Karpas-422 (cell line): Measurements from ENCODE around the gene INPP5A. TPM values are rescaled to one million over a fixed set of nuclear protein-coding genes. Genes with fewer than 3 reads are reported as not detected.

Source experiments
- DNase-seq: peaks from one replicate; pipeline ENCODE4 v3.0.0-alpha.2; 2015
- H2AFZ ChIP-seq: fragments of 200-600 bp; sonication (generic); 2 replicates; pipeline ENCODE4 v1.6.1; 2014; ENCODE audit warnings: antibody characterized with exemption, low read length, mixed read lengths
- H3K27ac ChIP-seq: fragments of 200-600 bp; sonication (generic); 2 replicates; pipeline ENCODE4 v1.5.1; 2014; ENCODE audit warnings: mild to moderate bottlenecking, low read length, moderate library complexity
- H3K27me3 ChIP-seq: fragments of 200-600 bp; sonication (generic); 2 replicates; pipeline ENCODE4 v1.6.1; 2014; ENCODE audit warnings: low read length, mixed read lengths
- H3K36me3 ChIP-seq: fragments of 200-600 bp; sonication (generic); 2 replicates; pipeline ENCODE4 v1.6.1; 2014; ENCODE audit warnings: low read length, mixed read lengths; ENCODE audit not compliant: insufficient read depth
- H3K4me1 ChIP-seq: fragments of 200-600 bp; sonication (generic); 2 replicates; pipeline ENCODE4 v1.6.1; 2014; ENCODE audit warnings: mild to moderate bottlenecking, low read length, mixed read lengths
- H3K4me2 ChIP-seq: fragments of 200-600 bp; sonication (generic); 2 replicates; pipeline ENCODE4 v1.6.1; 2014; ENCODE audit warnings: low read length, low read depth, mild to moderate bottlenecking; ENCODE audit not compliant: poor library complexity, severe bottlenecking
- H3K4me3 ChIP-seq: fragments of 200-600 bp; sonication (generic); 2 replicates; pipeline ENCODE4 v1.5.1; 2014; ENCODE audit warnings: mild to moderate bottlenecking, antibody characterized with exemption, low read length, mixed read lengths
- H3K79me2 ChIP-seq: fragments of 200-600 bp; sonication (generic); 2 replicates; pipeline ENCODE4 v1.6.1; 2014; ENCODE audit warnings: mild to moderate bottlenecking, low read length, mixed read lengths
- H3K9ac ChIP-seq: fragments of 200-600 bp; sonication (generic); 2 replicates; pipeline ENCODE4 v1.6.0; 2014; ENCODE audit warnings: low read length
- H3K9me2 ChIP-seq: fragments of 200-600 bp; sonication (generic), shearing (Covaris generic); replicated peaks from 2 replicates; pipeline ENCODE4 v1.6.0; 2014; ENCODE audit warnings: mild to moderate bottlenecking, low read length, moderate library complexity; ENCODE audit not compliant: insufficient read depth
- H3K9me3 ChIP-seq: fragments of 300-700, 200-600 bp; sonication (generic); 2 replicates; pipeline ENCODE4 v1.6.1; 2014; ENCODE audit warnings: low read length, mixed read lengths
- H4K20me1 ChIP-seq: fragments of 200-600 bp; sonication (generic); 2 replicates; pipeline ENCODE4 v1.6.1; 2014; ENCODE audit warnings: mild to moderate bottlenecking, antibody characterized with exemption, low read length, low read depth; ENCODE audit not compliant: insufficient read depth
- total RNA-seq: library from RNA; depleted of rRNA; stranded (reverse); fragments of >200 nt; shearing (Covaris generic); gene quantifications from 2 replicates; pipeline ENCODE4 v1.2.3, GENCODE V29; 2014; ENCODE audit warnings: low replicate concordance

The INPP5A gene
- total RNA-seq, 1 experiment from 2014 or later, result 9.1 TPM

DNA sequence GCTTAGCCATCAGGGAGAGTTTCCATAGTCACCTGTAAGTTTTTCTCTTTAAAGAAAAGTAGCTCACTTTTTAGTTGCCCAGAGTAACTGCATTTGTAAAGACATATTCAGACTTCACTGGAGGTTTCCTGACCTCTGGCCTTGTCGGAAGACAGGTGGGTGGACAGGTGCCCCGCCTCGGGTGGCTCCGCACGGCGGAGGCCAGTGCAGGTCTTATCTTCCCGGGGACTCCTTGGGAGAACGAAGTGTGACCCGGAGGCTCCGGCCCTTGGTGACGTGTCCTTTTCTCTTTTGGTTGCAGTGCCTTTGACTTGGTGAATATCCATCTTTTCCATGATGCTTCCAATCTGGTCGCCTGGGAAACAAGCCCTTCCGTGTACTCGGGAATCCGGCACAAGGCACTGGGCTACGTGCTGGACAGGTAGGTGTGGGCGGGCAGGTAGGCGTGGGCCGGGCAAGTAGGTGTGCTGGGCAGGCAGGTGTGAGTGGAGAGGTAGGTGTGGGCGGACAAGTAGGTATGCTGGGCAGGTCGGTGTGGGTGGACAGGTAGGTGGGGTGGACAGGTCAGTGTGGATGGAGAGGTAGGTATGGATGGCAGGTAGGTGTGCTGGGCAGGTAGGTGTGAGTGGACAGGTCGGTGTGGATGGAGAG is 172.6 kb downstream of the INPP5A start:
- Histone ChIP-seq H2AFZ (no peak overlapping the region), H3K4me1 (no peaks in the 10 kb centered on the region), H3K36me3 (no peaks in the 10 kb centered on the region; the same call in 1 of the 2 replicates), H3K27ac (no peak overlapping the region), H3K4me3 (no peak overlapping the region), H4K20me1 (no peaks in the 10 kb centered on the region), H3K79me2 (no peaks in the 10 kb centered on the region), H3K4me2 (no peak overlapping the region), H3K9ac (no peak overlapping the region), H3K9me2 (no peaks in the 10 kb centered on the region), H3K9me3 (peaks cover 7% of the 10 kb centered on the region), H3K27me3 (no peaks in the 10 kb centered on the region)
- DNase-seq, result no peak

DNA sequence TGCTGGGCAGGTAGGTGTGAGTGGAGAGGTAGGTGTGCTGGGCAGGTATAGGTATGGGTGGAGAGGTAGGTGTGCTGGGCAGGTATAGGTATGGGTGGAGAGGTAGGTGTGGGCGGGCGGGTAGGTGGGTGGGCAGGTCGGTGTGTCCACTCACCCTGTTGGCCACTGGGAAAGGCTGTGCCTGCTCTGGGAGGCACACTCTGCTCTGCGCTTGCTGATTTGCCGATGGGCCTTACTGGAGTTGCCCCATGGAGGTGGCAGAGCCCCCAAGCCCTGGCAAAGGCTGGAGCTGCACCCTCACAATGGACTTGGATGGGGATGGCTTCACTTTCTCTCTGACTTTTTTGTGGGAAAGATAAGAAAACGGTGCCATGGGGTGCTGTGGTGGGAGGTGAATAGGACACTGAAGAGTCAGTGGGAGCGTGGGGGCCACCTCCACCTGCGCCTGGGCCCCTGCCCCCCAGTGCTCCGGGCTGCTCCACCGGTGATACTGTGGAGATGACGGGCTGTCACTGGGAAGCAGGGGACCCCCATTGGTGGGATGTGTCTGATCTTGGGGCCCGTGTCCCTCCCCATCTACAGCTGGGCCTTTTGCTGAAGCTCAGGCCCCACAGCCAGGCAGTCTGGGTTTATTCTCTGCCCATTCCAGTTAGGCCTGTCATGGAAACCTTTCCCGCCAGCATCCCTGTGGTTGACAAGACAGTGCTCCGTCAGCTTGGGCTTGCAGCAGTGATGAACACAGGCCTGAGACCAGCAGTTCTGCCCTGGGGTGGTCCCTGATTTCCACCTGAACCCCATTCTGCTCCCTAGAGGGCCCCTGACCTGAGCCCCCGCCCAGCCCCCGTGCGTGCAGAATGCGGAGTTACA is 173.4 kb downstream of the INPP5A start:
- no peaks in the 10 kb centered on the region for H4K20me1 ChIP-seq
- no peaks in the 10 kb centered on the region for H3K9me2 ChIP-seq
- H3K4me2 ChIP-seq, result no peak overlapping the region
- no peak overlapping the region for H3K9ac ChIP-seq
- H3K4me3 ChIP-seq, result no peak overlapping the region
- H2AFZ ChIP-seq, result no peak overlapping the region
- H3K9me3 ChIP-seq, result peaks cover 5% of the 10 kb centered on the region
- no peaks in the 10 kb centered on the region; the same call in 1 of the 2 replicates for H3K36me3 ChIP-seq
- H3K27me3 ChIP-seq, result no peaks in the 10 kb centered on the region
- no peaks in the 10 kb centered on the region for H3K79me2 ChIP-seq
- H3K27ac ChIP-seq, result no peak overlapping the region
- DNase-seq, result no peak
- H3K4me1 ChIP-seq, result no peaks in the 10 kb centered on the region

DNA sequence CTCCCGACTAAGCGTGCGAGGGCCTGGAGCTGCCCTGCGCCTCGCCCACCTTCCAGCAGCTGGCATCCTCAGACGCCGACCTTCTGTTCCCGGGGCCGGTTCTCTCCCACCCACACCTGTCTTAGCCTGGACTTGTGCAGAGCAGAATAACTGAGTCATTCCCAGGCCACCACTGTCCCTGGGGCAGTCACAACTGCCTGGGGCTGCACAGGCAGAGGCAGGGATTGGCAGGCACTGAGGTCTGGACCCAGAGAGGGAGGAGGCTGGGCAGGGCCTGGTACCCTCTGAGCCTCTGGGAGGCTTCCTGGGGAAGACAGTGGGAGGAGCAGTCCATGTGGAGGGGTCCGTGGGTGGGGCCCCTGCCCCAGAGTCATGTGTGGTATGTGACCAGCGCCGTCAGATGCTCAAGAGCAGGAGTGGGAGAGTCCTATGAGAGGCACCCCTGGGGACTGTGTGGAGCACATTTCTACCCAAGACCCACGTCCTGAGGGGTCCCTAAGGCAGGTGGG is 174.1 kb downstream of the INPP5A start:
- H3K4me2 ChIP-seq, result no peak overlapping the region
- H3K9ac ChIP-seq, result no peak overlapping the region
- H3K9me3 ChIP-seq, result no peaks in the 10 kb centered on the region; the same call in 1 of the 2 replicates
- no peaks in the 10 kb centered on the region for H4K20me1 ChIP-seq
- no peak overlapping the region for H2AFZ ChIP-seq
- no peaks in the 10 kb centered on the region for H3K79me2 ChIP-seq
- H3K27me3 ChIP-seq, result no peaks in the 10 kb centered on the region
- H3K36me3 ChIP-seq, result no peaks in the 10 kb centered on the region; the same call in 1 of the 2 replicates
- H3K27ac ChIP-seq, result no peak overlapping the region
- DNase-seq, result no peak
- H3K4me1 ChIP-seq, result no peaks in the 10 kb centered on the region
- no peak overlapping the region for H3K4me3 ChIP-seq
- H3K9me2 ChIP-seq, result no peaks in the 10 kb centered on the region

DNA sequence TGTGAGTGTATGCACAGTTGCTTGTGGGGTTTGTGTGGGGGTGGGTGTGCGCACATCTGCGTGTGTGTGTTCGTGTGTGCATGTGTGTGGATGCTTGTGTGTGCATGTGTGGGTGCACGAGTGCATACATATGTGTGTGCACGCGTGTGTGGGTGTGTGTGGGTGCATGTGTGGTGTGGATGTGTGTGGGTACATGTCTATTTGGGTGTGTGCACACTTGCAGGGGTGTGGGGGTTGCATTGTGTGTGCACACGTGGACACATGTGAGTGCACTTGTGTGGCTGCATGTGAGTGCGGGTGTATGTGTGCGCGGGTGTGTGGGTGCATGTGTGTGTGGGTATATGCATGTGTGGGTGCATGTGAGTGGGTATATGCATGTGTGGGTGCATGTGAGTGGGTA is 174.7 kb downstream of the INPP5A start:
- Histone ChIP-seq H2AFZ (no peak overlapping the region), H3K9me2 (no peaks in the 10 kb centered on the region), H3K4me1 (no peaks in the 10 kb centered on the region), H3K9ac (no peak overlapping the region), H3K27ac (no peak overlapping the region), H3K4me2 (no peak overlapping the region), H3K4me3 (no peak overlapping the region), H4K20me1 (no peaks in the 10 kb centered on the region), H3K79me2 (no peaks in the 10 kb centered on the region), H3K36me3 (no peaks in the 10 kb centered on the region; the same call in 1 of the 2 replicates), H3K27me3 (no peaks in the 10 kb centered on the region), H3K9me3 (no peaks in the 10 kb centered on the region; the same call in 1 of the 2 replicates)
- DNase-seq, result no peak

DNA sequence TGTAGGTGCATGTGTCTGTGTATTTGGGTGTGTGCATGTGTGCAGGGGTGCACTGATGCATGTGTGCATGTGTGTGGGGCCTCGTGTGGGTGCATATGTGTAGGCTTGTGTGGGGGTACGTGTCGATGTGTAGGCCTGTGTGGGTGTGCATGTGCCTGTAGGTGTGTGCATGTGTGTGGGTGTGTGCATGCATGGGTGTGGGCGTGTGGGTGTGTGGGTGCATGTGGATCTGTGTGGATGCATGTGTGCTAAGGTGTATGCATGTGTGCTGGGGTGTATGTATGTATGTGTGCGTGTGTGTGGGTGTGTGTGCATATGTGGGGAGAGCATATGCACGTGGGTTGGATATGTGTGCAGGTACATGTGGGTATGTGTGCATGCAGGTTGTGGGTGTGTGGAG is 175.2 kb downstream of the INPP5A start:
- Histone ChIP-seq H3K4me1 (no peaks in the 10 kb centered on the region), H3K27me3 (no peaks in the 10 kb centered on the region), H3K79me2 (no peaks in the 10 kb centered on the region), H3K9me3 (no peaks in the 10 kb centered on the region; the same call in 1 of the 2 replicates), H3K4me2 (no peak overlapping the region), H4K20me1 (no peaks in the 10 kb centered on the region), H3K27ac (no peak overlapping the region), H3K9ac (no peak overlapping the region), H3K36me3 (no peaks in the 10 kb centered on the region; the same call in 1 of the 2 replicates), H3K9me2 (no peaks in the 10 kb centered on the region), H2AFZ (no peak overlapping the region), H3K4me3 (no peak overlapping the region)
- no peak for DNase-seq

- H4K20me1 ChIP-seq, result no peaks in the 10 kb centered on the region
- H3K9ac ChIP-seq, result no peak overlapping the region
- no peaks in the 10 kb centered on the region for H3K9me2 ChIP-seq
- no peak for DNase-seq
- no peaks in the 10 kb centered on the region for H3K79me2 ChIP-seq
- H3K4me1 ChIP-seq, result no peaks in the 10 kb centered on the region
- no peaks in the 10 kb centered on the region; the same call in 1 of the 2 replicates for H3K9me3 ChIP-seq
- no peak overlapping the region for H3K4me3 ChIP-seq
- H2AFZ ChIP-seq, result no peak overlapping the region
- H3K4me2 ChIP-seq, result no peak overlapping the region
- no peaks in the 10 kb centered on the region; the same call in 1 of the 2 replicates for H3K36me3 ChIP-seq
- no peaks in the 10 kb centered on the region for H3K27me3 ChIP-seq
- H3K27ac ChIP-seq, result no peak overlapping the region
Observed at GRCh38 chr10:132713421-132714095, 176.0 kb downstream of the INPP5A start.

- H3K4me2 ChIP-seq, result no peak overlapping the region
- no peaks in the 10 kb centered on the region; the same call in 1 of the 2 replicates for H3K36me3 ChIP-seq
- H3K9me3 ChIP-seq, result no peaks in the 10 kb centered on the region; the same call in 1 of the 2 replicates
- no peaks in the 10 kb centered on the region for H3K9me2 ChIP-seq
- no peaks in the 10 kb centered on the region for H3K27me3 ChIP-seq
- no peaks in the 10 kb centered on the region for H3K4me1 ChIP-seq
- no peaks in the 10 kb centered on the region for H3K79me2 ChIP-seq
- DNase-seq, result no peak
- H3K9ac ChIP-seq, result no peak overlapping the region
- no peak overlapping the region for H2AFZ ChIP-seq
- H3K4me3 ChIP-seq, result no peak overlapping the region
- H3K27ac ChIP-seq, result no peak overlapping the region
- H4K20me1 ChIP-seq, result no peaks in the 10 kb centered on the region
Observed at GRCh38 chr10:132714096-132714985, 176.8 kb downstream of the INPP5A start.
